Activated T-cell treated with anti-CD3 and anti-CD28 coated beads, Interleukin-2, amount 50 U/mL, for 4 hours (primary cell): Measurements from ENCODE around the gene ARMH1. TPM values are rescaled to one million over a fixed set of nuclear protein-coding genes. Genes with fewer than 3 reads are reported as not detected.
"Not testable (repeated sequence)": the region's sequence is repeated elsewhere in the genome, so short reads cannot be mapped to it uniquely, and the experiment has no call there.

Experiments
- ATAC-seq, 2 donors: fragments of 200-7000 bp; cut with Tn5 transposase; one replicate each; pipeline ENCODE4 v1.10.0; 2021
- DNase-seq: peaks from one replicate; pipeline ENCODE4 v3.0.0-alpha.2; 2020
- H3K27me3 Mint-ChIP-seq: one replicate; pipeline ENCODE4 v1.8.0; 2021; ENCODE audit warnings: low read depth, mixed read lengths
- H3K36me3 Mint-ChIP-seq: one replicate; pipeline ENCODE4 v1.8.0; 2022; ENCODE audit warnings: mixed read lengths; ENCODE audit not compliant: insufficient read depth
- H3K4me1 Mint-ChIP-seq: one replicate; pipeline ENCODE4 v1.8.0; 2021; ENCODE audit warnings: low read depth, mixed read lengths
- H3K4me3 Mint-ChIP-seq: one replicate; pipeline ENCODE4 v1.8.0; 2021; ENCODE audit warnings: mild to moderate bottlenecking, moderate library complexity, mixed read lengths
- H3K9me3 Mint-ChIP-seq: one replicate; pipeline ENCODE4 v1.8.0; 2021; ENCODE audit warnings: mixed read lengths
- total RNA-seq, 3 donors: library from RNA; stranded (reverse); gene quantifications; one replicate each; pipeline ENCODE4 v1.2.1, GENCODE V29; 2021

Gene ARMH1
- total RNA-seq, 3 donors from 2014 or later, result 29.4 to 57.2 (median 49.5) TPM

DNA sequence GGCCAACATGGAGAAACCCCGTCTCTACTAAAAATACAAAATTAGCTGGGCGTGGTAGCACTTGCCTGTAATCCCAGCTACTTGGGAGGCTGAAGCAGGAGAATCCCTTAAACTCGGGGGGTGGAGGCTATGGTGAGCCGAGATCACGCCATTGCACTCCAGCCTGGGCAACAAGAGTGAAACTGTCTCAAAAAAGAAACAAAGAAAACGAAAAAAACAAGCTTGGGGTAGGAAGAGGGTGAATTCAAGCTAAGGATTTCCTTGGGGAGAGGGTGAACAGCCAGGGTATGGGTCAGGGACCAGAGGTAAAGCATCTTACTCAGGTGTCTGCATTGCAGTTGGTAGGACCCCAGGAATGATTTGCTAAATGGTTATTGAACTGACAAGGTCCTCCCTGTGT lies 91.9 kb downstream of the ARMH1 start:
- not testable (repeated sequence) for ATAC-seq, H3K4me3 Mint-ChIP-seq, H3K9me3 Mint-ChIP-seq

More for the DNA sequence above, 91.9 kb downstream of the ARMH1 start:
- not testable (repeated sequence) for H3K36me3 Mint-ChIP-seq, DNase-seq, H3K4me1 Mint-ChIP-seq, H3K27me3 Mint-ChIP-seq

Other genes with a start within 250 kb of the ARMH1 start
- gene TMEM53, start 233 bp upstream of the ARMH1 start, total RNA-seq, result 1 to 10 TPM; 1.8 to 3.6 (median 2.2) TPM
- not detected for gene RNU5D-1, start 56.5 kb downstream of the ARMH1 start, total RNA-seq
- gene KIF2C, start 65.1 kb downstream of the ARMH1 start, total RNA-seq, result 1 to 10 TPM; 5.0 to 8.1 (median 8.1) TPM
- 1,000 to 10,000 TPM; 2,825 to 3,013 (median 2,945) TPM for gene RPS8, start 100.8 kb downstream of the ARMH1 start, total RNA-seq
- under 1 TPM; 0.53 to 0.63 (median 0.57) TPM for gene BEST4, start 113.5 kb downstream of the ARMH1 start, total RNA-seq
- gene PLK3, start 125.7 kb downstream of the ARMH1 start, total RNA-seq, result 100 to 1,000 TPM; 186 to 239 (median 203) TPM
- not detected for gene DYNLT4, start 132.6 kb downstream of the ARMH1 start, total RNA-seq
- 10 to 100 TPM in 1 of 3 donors, 1 to 10 TPM in 2; 8.2 to 14.0 (median 8.3) TPM for gene BTBD19, start 133.8 kb downstream of the ARMH1 start, total RNA-seq
- 1 to 10 TPM; 1.4 to 1.9 (median 1.6) TPM for gene PTCH2, start 168.5 kb downstream of the ARMH1 start, total RNA-seq